Suppressor macrophage (primary cell): Measurements from ENCODE around the gene PARP6.
"Not testable (repeated sequence)": the region's sequence is repeated elsewhere in the genome, so short reads cannot be mapped to it uniquely, and the experiment has no call there.

Experiments
- DNase-seq, 4 experiments: peaks; one replicate each; pipeline ENCODE4 v3.0.0-alpha.2; 2020 to 2022

Gene PARP6

DNA sequence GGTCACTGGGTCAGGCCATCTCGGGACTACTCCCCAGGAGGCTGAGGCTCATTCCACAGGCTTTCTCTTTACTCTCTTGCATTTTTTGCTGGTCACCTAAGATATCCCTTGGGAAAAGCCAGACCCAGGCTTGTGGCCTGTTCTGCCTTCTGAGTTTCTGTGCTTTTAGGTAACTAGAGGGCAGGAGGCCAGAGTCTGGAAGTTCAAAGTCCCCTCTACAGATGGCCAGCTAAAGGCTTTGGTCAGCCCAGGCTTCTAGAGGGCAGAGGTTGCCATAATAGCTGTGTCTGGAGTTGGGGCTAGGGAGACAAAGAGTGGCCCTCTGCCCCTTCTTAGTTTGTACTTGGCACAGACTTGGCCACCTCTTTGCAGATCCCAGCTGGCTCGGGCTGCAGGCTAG, 8.4 kb upstream of the PARP6 start:
- no peak for DNase-seq

DNA sequence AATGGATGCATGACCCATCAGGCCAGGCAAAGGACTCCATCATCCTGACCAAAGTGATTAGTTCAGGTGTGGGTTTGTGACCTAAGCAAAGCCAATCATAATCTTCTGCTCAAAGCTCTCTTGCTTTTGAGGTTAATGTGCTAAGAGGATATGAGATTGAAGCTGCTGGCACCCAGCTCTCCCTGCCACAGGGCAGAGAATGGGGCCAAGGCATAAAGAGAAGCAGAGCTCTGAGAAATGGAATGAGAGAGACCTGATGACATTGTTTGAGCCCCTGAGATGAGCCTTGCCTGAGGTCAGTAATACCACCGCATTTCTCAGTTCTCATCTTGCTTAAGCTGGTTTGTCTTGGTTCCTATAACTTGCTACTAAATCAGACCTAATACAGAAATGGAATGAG, 6.4 kb upstream of the PARP6 start:
- DNase-seq: no peak

DNA sequence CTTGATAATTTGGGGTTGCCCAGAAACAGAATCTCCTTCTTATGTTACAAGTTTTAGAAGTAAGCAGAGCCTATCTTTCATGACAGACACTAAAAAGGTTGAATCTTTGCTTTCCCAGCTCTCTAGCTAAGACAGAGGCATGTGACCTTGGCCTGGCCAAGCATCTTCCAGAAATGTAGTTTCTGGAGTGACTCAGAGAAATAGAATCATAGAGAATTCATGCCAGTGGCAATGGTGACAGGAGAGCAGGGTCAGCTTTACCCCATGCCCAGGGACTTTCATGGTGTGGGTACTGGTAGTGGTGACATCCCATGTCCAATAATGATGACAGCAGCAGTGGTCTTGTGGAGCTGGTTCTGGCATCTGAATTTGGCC, 4.0 kb upstream of the PARP6 start:
- no peak for DNase-seq

DNA sequence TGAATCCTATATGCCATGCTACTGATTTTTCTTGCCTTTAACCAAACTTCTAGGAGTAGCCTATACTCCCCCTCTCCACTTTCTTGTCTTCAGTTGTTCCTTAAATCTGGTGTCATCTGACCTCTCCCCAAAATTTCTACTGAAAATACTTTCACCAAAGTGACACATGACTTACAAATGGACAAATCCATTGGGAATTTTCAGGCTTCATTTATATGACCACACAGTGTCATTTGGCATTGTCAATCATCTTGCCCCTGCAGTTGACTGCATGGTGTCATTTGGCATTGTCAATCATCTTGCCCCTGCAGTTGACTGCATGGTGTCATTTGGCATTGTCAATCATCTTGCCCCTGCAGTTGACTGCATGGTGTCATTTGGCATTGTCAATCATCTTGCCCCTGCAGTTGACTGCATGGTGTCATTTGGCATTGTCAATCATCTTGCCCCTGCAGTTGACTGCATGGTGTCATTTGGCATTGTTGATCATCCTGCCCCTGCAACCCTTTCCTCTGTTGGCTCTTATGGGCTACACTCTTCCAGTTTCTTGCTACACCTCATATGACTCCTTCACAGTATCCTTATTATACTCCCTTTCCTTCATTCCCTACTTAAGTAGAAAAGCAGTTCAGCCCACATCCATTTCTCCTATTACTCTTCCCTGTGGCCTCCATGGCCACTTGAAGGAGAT, 3.4 kb upstream of the PARP6 start:
- DNase-seq: not testable (repeated sequence)

DNA sequence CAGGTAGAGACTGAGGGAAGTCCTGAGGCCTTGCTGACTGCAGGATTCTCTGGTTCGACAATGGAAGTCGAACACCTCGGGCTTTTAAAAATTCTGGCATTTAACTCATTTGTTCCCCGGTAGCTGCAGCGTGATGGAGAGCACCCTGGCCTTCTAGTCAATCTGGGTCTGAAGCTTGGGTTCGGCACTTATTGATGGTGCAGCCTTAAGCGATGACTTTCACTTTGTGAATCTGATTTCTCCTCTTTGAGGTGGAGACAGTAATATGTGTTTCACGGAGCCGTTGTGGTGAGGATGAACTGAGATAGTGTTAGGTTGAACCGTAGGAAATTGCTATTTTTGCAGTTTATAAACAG, 621 bp upstream of the PARP6 start:
- no peak for DNase-seq

DNA sequence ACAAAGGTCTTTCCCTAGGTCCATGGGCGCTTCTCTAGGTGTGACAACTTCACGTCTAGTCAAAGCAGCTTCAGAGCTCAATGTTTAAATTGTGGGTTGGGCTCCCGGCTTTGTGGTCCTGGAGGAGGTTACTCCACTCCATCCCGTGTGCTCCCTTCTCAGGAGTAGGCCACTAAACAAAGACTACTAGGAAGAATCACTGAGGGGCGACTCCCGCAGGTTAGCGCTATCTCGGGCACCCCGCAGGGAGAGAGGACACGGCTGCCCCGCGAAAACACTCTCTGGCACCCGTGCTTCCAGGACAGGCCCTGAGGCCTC, 500 bp downstream of the PARP6 start:
- DNase-seq: peak in 2 of 4 experiments; percentile 6 to 18

DNA sequence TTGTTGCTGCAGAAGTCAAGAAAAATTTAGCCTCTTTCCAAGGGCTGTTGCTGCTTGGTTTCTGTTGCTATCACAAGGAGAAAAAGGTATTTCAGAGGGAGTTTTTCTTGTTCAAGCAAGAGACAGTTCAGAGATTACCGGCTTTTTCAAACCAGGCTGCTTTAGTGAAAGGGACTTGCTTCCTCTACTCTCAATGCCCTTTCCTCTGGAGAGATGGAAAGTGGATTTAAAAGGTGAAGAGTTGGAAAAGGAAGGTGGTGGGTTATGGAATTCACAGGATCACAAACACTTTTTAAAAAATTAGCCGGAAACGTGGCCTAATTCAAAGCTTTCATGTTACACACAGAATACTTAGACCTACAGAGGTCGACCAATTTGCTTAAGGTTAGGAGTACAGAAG, 1.1 kb downstream of the PARP6 start:
- no peak for DNase-seq

DNA sequence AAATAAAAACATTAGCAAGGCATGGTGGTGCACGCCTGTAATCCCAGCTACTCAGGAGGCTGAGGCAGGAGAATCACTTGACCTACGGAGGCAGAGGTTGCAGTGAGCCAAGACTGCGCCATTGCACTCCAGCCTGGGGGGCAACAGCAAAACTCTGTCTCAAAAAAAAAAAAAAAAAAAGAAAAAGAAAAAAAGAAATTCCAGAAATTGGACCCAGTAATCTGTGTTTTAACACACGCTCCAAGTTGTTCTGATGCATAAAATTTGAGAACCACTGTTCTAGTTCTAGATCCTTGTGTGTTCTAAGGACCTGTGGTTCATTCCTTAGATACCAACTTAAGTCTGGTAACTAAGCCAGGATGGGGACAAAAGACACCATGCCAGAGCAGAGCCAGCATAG, 2.6 kb downstream of the PARP6 start:
- DNase-seq: no peak

DNA sequence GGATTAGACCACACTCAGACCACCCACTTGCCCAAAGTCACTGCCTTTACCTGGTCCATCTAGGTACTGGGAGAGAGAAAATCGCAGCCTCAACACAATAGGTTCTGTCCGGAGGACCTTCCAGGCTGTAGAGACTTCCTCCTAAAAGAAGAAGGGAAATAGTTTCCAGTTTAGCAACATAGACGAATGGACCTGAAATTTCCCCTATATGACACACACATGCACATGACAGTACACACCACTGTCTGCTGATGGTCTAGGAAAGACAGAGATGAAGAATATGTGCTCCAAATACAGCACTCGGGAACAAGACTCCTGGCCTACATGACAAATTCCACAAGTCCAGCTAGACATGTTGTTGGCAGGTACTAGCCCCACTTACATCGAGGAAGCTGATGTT, 7.3 kb downstream of the PARP6 start:
- peak; percentile 6 to 65 (median 49) for DNase-seq

DNA sequence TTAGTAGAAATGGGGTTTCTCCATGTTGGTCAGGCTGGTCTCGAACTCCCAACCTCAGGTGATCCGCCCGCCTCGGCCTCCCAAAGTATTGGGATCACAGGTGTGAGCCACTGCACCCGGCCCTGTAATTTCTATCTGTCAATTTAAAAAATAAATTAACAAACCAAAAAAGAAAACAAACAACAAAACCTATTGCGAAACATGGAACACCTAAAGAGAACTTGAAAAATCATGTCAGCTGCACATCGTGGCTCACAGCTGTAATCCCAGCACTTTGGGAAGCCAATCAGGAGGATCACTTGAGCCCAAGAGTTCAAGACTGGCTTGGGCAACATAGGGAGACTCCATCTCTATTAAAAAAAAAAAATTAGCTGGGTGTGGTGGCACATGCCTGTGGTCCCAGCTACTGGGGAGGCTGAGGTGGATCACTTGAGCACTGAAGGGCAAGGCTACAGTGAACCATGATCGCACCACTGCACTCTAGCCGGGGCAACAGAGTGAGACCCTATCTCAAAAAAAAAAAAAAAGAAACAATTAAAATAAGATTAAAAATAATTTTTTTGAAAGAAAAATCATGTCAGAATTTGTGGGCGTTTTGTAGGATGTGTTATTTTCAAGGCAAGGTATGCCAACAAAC, 19.6 kb downstream of the PARP6 start:
- DNase-seq: no peak

DNA sequence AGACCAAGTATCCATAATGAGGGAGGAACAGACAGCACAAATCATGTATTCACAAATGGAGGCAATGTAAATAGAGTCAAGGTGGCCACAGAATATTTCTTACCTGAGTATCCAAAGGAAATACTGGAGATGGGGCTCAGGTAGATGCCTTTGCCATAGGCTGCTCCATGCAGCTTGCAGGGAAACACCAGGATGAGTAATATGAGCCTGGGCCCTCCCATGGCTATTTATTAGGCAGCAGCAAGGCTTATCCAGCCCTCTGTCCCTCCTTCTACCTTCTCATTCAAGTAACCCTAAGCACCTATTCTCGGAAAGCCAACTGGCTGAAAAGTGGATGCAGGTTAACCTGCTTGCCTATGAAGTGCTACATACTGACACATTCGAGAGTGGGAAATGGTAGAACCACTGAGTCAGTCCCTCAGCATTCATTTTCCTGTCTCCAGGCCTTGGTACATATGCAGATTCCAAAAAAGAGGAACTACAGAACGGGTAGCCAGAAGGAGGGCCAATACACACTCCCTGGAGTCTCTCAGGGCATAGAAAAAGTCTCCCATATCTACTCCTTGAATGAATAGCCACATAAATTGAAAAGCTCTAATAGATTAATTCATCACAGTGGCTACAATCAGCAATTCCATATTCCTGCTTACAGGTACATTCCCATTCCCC, 23.1 kb downstream of the PARP6 start:
- DNase-seq: peak; percentile 34 to 66 (median 53)

DNA sequence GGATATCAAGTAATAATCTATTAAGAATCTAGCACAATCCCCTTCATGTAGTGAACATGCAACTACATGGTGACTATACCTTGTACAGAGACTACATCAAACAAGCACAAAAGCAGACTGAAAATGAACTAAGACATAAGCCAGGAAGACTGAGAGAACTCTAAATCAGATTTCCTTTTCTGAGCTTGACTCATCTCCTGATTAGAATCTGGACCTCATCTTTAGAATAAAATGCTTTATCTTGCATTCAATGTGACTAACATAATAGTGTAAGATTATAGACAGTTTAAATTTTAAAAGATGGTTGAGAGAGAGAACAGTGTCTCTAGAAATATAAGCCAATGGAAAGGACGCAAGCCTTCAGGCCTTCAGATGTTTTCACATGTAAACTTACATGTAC, 23.8 kb downstream of the PARP6 start:
- DNase-seq: no peak

DNA sequence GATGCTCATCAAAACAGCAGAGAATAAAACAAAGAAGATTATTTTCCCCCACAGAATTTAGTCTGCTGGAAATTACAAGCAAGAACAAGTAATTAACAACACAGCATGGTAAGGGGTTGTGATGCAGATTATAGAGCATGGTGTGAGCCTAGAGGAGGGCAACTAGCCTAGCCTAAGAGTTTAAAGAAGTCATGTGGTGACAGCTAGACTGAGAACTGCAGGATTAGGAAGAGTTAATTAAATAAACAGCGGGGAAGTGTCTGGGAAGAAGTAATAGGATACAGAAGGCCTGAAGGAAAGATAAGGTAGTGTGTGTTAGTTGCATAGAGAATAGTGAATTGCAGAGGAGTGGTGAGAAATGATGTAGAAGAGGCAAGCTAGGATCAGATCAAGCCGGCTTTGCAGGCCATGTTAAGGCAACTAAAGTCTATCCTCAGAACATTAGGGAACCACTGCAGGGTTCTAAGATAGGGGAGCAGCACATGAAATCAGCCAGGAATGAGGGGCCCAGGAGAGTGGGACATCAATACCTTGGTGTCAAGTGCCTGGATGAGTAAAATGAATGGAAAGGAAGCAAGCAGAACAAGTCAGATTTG, 29.5 kb downstream of the PARP6 start:
- DNase-seq: no peak

DNA sequence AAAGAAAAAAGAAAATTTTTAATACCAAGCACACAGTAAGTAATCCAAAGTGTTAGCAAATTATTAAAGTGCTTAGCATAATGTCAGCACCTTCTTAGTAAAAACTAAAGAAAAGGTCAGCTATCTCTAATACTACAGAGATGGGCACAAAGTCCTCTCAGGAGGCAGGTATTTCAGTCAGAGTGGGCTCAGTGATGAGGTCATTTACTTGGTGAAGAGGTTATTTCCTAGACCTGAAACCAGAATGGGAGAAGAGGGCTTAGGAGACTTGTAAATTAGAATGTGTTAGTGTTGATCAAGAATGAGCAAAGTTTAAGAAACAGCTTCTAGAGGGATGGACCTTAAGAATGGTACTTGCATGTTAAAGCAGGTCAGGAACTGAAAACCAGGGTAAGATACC, 32.7 kb downstream of the PARP6 start:
- no peak for DNase-seq

DNA sequence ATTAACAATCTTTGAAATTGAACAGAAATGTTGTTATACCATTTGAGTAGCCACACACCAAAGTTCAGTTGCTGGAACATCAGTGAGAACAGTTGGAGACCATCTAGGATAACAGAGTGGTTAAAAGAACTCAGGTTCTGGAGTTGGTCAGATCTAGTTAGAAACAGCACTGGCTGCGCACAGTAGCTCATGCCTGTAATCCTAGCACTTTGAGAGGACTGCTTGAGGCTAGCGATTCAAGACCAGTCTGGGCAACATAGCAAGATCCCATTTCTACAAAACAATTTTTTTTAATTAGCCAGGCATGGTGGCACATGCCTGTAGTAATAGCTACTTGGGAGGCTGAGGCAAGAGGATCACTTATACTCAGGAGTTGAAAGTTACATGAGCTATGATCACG, 33.8 kb downstream of the PARP6 start:
- DNase-seq: no peak

DNA sequence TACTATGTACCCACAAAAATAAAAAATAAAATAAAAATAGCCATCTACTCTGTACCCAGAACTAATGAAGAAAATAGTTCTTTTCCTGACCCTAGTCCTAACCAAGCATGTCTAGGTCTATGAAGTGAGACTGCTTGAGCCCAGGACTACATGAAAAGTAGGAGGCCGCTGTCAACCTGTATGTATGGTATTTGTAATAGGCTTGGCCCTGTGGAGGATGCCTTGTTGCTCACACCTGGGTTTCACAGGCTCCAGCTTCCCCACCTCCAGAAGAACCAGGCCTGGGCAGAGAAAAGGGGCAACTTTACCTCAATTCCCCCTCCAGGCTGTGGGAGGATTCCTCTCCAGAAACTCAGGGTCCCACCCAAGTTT, 34.5 kb downstream of the PARP6 start:
- DNase-seq: no peak

DNA sequence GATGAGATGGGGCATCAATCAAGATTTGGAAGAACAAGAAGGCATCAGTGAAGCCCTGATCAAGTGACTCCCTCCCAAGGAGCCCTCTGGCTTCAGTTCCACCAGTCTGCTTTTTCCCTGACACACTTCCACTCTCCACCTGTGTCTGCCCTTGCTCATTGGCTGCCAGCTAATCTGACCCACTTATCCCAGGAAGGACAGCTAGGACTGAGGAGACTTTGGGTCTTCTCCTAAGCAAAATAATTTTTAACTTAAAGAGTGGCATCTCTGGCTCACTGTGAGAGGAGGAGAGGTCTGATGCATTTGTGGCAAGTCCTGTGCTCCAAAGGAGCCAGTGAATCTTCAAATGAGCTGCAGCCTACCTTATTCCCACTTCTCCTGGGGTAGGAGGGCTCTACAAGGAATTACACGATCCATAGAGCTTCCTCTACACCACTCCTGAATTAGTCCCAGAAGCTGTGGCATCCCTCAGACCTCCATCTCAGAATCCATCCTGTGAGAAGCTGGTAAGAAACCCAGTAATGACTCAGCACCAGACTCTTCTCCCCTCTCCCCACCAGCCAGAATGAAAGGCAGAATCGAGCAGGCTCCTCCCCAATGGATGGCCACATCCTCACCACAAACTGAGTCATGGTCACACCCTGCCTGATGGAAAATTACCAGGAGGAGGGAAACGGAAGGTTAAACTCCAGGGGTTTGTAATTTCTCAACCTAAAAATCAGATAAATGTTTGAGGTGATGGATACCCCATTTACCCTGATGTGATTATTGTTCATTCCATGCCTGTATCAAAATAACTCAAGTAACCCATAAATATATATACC, 35.1 kb downstream of the PARP6 start:
- peak; percentile 86 to 94 (median 92) for DNase-seq

DNA sequence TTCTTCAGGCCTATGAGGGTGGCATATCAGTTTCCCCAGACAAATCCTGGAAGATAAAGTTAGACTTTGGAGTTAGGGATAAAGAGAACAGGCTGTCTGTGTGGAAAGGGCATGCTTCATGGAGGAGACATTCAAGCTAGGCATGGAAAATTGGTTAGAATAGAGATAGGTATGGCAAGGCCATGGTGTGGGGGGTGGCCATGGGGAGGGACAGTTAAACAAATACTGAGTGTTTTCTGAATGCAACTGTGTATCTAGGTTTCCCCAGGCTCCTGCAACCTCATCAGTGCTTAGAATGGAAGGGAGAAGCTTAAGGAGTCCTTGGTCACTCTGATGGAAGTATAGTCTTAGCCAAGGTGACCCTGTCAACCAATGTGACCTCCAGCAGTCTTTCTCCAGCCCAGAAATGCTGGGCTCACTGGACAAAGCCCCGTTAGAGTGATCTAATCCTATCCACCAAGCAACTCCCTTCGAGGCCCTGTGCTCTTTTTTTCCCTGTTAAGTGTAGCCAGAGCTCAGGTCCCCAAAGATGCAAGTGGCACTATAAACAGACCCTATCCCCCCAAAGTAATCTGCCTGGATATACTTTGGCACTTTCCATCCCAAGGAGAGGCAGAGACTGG, 35.9 kb downstream of the PARP6 start:
- DNase-seq: no peak

DNA sequence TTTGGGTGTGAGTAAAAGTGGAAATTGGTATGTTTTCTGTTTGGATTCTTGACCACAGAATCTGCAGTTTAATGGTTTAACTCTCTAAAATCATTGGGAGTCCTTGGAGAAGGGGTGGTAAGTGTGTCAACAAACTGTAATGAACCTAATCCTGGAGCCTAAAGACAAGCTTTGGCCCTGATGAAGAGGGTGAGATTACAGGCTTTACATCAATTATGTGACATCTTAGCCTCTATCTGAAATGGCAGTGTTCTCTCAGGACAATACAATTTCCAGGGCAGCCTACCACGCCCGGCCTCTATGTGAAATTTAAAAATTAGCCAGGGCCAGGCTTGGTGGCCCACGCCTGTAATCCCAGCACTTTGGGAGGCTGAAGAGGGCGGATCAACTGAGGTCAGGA, 37.1 kb downstream of the PARP6 start:
- DNase-seq: no peak

DNA sequence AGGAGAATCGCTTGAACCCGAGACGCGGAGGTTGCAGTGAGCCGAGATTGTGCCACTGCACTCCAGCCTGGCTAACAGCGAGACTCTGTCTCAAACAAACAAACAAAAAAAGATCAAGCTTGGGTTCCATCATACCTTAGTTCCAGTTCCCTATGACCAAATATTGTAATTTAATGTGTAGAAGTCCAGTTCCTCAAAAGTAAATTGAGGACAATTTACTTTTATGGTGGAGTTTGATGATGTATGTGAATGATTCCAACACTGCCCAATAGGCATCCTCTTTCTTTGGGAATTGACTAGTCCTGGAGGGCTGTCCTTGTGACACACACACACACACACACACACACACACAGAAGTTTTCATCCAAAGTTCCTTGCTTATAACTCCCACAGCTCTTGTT, 38.6 kb downstream of the PARP6 start:
- DNase-seq: peak; percentile 14 to 64 (median 31)

DNA sequence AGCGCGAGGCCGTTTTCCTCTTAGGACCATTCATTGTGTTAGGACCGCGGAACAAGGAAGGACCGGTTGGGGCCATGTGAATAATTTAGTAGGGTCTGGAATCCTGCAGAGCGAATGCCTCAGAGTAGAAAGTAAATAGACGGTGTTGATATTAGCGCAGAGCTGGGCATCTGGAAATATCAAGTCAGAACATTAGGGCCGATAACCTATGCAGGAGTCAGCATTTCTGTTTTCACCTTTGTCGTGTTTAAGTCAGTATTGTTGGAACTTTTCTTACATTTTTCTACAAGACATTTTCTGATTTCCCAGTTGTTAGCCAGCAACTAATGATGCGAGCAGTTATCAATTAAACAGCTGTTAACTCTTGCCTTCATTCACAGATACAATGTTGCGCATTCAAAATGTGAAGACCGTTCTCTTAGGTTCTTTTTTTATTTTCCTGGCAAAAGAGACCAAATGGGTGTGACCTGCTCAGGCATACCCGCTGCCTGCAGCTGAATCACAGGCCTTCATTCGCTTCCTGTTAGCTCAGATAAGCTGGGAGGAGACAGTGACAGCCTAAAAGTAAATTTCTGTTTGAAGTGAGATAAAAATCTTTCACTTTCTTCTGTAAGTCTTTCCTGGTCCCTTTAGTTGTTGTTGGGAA, 40.4 kb downstream of the PARP6 start:
- DNase-seq: peak; percentile 56 to 76 (median 72)
